Activated CD8-positive, alpha-beta T cell treated with anti-CD3 and anti-CD28 coated beads for 36 hours (primary cell): ENCODE measurements around the gene MED6. TPM values are rescaled to one million over a fixed set of nuclear protein-coding genes. Genes with fewer than 3 reads are reported as not detected.
A peak's percentile ranks its signal among the peaks of the same experiment; 100 is the strongest.

Source experiments
- ATAC-seq: fragments of 200-7000 bp; cut with Tn5 transposase; one replicate; pipeline ENCODE4 v1.10.0; 2021; ENCODE audit warnings: mild to moderate bottlenecking, moderate library complexity
- CTCF ChIA-PET: fragments of 350-600 bp; sonication (Branson Sonifier 250); formaldehyde crosslinking; loops from one replicate; lab custom pipeline; 2021; ENCODE audit warnings: antibody characterized with exemption; lab: Charles Lee
- POLR2A ChIA-PET: fragments of 350-600 bp; sonication (Branson Sonifier 250); formaldehyde crosslinking; loops from one replicate; lab custom pipeline; 2021; ENCODE audit warnings: antibody characterized with exemption; lab: Charles Lee
- DNase-seq: peaks from one replicate; pipeline ENCODE4 v3.0.0-alpha.2; 2020
- H3K27ac Mint-ChIP-seq: one replicate; pipeline ENCODE4 v1.8.0; 2021; ENCODE audit warnings: mild to moderate bottlenecking, mixed read lengths
- H3K27me3 Mint-ChIP-seq: one replicate; pipeline ENCODE4 v1.8.0; 2021; ENCODE audit warnings: mixed read lengths
- H3K36me3 Mint-ChIP-seq: one replicate; pipeline ENCODE4 v1.8.0; 2021; ENCODE audit warnings: low read depth, mixed read lengths
- H3K4me1 Mint-ChIP-seq: one replicate; pipeline ENCODE4 v1.8.0; 2021; ENCODE audit warnings: low read depth, mixed read lengths
- H3K4me3 Mint-ChIP-seq: one replicate; pipeline ENCODE4 v1.8.0; 2021; ENCODE audit warnings: mild to moderate bottlenecking, moderate library complexity, mixed read lengths
- H3K9me3 Mint-ChIP-seq: one replicate; pipeline ENCODE4 v1.8.0; 2021; ENCODE audit warnings: mixed read lengths
- CTCF ChIP-seq: fragments of 200-600 bp; IDR thresholded peaks from one replicate; pipeline ENCODE4 v1.8.0; 2022; ENCODE audit warnings: antibody characterized with exemption, mild to moderate bottlenecking
- intact Hi-C: fragments of 100-400 bp; cut with micrococcal nuclease; formaldehyde crosslinking; loops from one replicate; pipeline ENCODE4 v1.10.0; 2022
- total RNA-seq, 2 experiments: library from RNA; stranded (reverse); gene quantifications; one replicate each; pipeline ENCODE4 v1.2.3, GENCODE V29; 2021

The MED6 gene
- total RNA-seq, 2 experiments from 2014 or later = 49.2 to 49.3 TPM

- Mint-ChIP-seq H3K4me3 (no peak overlapping the region), H3K27me3 (no peaks in the 10 kb centered on the region), H3K4me1 (peaks cover 16% of the 10 kb centered on the region), H3K27ac (no peak overlapping the region), H3K36me3 (peaks cover 38% of the 10 kb centered on the region), H3K9me3 (no peaks in the 10 kb centered on the region)
- intact Hi-C loops = no loop called here
- DNase-seq (no peak), ATAC-seq (no peak)
- POLR2A ChIA-PET = no interaction called here
- no peak for TF ChIP-seq CTCF
- CTCF ChIA-PET = no interaction called here
Measured at GRCh38 chr14:70594461-70594860, 6.0 kb downstream of the MED6 start.

DNA sequence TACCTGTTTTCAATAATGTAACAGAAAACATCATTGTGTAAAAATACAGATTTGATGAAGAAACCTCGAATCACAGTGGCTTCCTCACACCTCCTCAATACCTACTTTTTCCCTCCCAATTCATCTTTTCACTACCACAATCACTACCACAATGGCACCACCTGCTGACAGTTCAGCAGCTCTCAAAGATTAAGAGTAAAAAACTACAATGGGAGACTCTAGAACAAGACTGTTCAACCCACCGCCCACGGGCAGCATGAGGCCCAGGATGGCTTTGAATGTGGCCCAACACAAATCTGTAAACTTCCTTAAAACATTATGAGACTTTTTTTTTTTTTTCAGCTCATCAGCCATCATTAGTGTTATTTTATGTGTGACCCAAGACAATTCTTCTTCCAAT, 15.2 kb downstream of the MED6 start:
- CTCF ChIA-PET = interaction anchor here (0.7 kb wide), 1 partner anchor 8 kb away, joined by 3 read pairs; no protein-coding TSS in a partner anchor
- no peaks in the 10 kb centered on the region for H3K27me3 Mint-ChIP-seq
- peak; percentile 43 for DNase-seq
- H3K36me3 Mint-ChIP-seq = peaks cover 37% of the 10 kb centered on the region
- peak; percentile 42 for ATAC-seq
- H3K4me3 Mint-ChIP-seq = no peak overlapping the region
- H3K4me1 Mint-ChIP-seq = peaks cover 5% of the 10 kb centered on the region
- H3K9me3 Mint-ChIP-seq = no peaks in the 10 kb centered on the region
- POLR2A ChIA-PET = no interaction called here
- no peak for TF ChIP-seq CTCF
- H3K27ac Mint-ChIP-seq = peak overlapping the region; percentile 5
- intact Hi-C loops = no loop called here

DNA sequence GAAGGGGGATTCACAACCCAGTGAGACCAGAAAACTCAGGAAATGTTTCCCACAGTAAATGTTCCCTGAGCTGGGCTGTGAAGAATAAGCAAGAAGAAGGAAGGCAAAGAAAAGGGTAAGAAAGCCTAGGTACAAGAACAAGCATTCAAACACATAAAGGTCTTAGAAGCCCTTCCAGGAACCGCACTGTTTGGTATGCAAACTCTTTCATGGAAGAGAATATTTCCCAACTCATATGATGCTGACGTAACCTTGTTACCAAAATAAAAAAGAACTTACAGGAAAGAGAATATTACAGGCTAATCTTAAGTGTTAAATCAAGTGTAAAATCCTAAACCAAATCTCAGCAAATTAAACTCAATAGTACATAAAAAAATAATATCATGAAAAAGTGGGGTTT, 23.6 kb downstream of the MED6 start:
- H3K27ac Mint-ChIP-seq = no peak overlapping the region
- H3K4me3 Mint-ChIP-seq = no peak overlapping the region
- H3K27me3 Mint-ChIP-seq = no peaks in the 10 kb centered on the region
- peaks cover 45% of the 10 kb centered on the region for H3K36me3 Mint-ChIP-seq
- POLR2A ChIA-PET = no interaction called here
- intact Hi-C loops = no loop called here
- ATAC-seq (no peak), DNase-seq (no peak)
- CTCF ChIA-PET = interaction anchor here (1.1 kb wide), 1 partner anchor 9 kb away, joined by 3 read pairs; no protein-coding TSS in a partner anchor
- H3K9me3 Mint-ChIP-seq = peaks cover 10% of the 10 kb centered on the region
- H3K4me1 Mint-ChIP-seq = no peaks in the 10 kb centered on the region
- TF ChIP-seq CTCF = no peak

- ChIA-PET CTCF (interaction anchor here (0.7 kb wide), 1 partner anchor 26 kb away, joined by 3 read pairs; no protein-coding TSS in a partner anchor), POLR2A (no interaction called here)
- peaks cover 20% of the 10 kb centered on the region for H3K4me1 Mint-ChIP-seq
- ATAC-seq = no peak
- no peak for DNase-seq
- no peaks in the 10 kb centered on the region for H3K27me3 Mint-ChIP-seq
- peaks cover 48% of the 10 kb centered on the region for H3K36me3 Mint-ChIP-seq
- intact Hi-C loops = no loop called here
- peaks cover 17% of the 10 kb centered on the region for H3K9me3 Mint-ChIP-seq
- TF ChIP-seq CTCF = no peak
- no peak overlapping the region for H3K4me3 Mint-ChIP-seq
- no peak overlapping the region for H3K27ac Mint-ChIP-seq
Measured at GRCh38 chr14:70573050-70573449, 27.4 kb downstream of the MED6 start.

DNA sequence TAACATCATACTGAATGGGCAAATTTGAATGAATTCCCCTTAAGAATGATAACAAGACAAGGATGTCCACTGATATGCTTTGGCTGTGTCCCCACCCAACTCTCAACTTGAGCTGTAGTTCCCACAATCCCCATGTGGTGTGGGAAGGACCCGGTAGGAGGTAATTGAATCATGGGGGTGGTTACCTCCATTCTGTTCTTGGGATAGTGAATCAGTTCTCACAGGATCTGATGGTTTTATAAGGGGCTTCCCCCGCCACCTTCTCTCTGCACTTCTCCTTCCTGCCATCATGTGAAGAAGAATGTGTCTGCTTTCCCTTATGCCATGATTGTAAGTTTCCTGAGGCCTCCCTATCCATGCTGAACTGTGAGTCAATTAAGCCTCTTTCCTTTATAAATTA, 29.3 kb downstream of the MED6 start:
- H3K4me1 Mint-ChIP-seq = peaks cover 20% of the 10 kb centered on the region
- H3K4me3 Mint-ChIP-seq = no peak overlapping the region
- DNase-seq (no peak), ATAC-seq (no peak)
- peaks cover 54% of the 10 kb centered on the region for H3K36me3 Mint-ChIP-seq
- TF ChIP-seq CTCF = no peak
- peaks cover 17% of the 10 kb centered on the region for H3K9me3 Mint-ChIP-seq
- intact Hi-C loops = no loop called here
- ChIA-PET CTCF (interaction anchor here (0.9 to 1.6 kb wide), 2 partner anchors 21 to 41 kb away, joined by 3 read pairs; no protein-coding TSS in a partner anchor), POLR2A (no interaction called here)
- no peaks in the 10 kb centered on the region for H3K27me3 Mint-ChIP-seq
- H3K27ac Mint-ChIP-seq = no peak overlapping the region
